ENCODE measurements around the gene ENPP7.

The ENPP7 gene

GRCh38 chr17:79705674-79706073 is 25.1 kb upstream of the ENPP7 start:
- Histone ChIP-seq H3K27ac (ENCODE audit: low read depth, low read length) (no peak overlapping the region), H3K4me1 (ENCODE audit: control insufficient read depth, insufficient read depth, low read length) (no peaks in the 10 kb centered on the region), H3K4me3 (ENCODE audit: low read depth, low read length) (no peak overlapping the region), H3K27me3 (ENCODE audit: control insufficient read depth, insufficient read depth, low read length) (no peaks in the 10 kb centered on the region), H3K36me3 (ENCODE audit: control insufficient read depth, insufficient read depth, low read length) (no peaks in the 10 kb centered on the region), H3K9ac (ENCODE audit: low read depth, low read length) (no peak overlapping the region), H3K9me3 (ENCODE audit: control insufficient read depth, insufficient read depth, low read length) (no peaks in the 10 kb centered on the region)

DNA sequence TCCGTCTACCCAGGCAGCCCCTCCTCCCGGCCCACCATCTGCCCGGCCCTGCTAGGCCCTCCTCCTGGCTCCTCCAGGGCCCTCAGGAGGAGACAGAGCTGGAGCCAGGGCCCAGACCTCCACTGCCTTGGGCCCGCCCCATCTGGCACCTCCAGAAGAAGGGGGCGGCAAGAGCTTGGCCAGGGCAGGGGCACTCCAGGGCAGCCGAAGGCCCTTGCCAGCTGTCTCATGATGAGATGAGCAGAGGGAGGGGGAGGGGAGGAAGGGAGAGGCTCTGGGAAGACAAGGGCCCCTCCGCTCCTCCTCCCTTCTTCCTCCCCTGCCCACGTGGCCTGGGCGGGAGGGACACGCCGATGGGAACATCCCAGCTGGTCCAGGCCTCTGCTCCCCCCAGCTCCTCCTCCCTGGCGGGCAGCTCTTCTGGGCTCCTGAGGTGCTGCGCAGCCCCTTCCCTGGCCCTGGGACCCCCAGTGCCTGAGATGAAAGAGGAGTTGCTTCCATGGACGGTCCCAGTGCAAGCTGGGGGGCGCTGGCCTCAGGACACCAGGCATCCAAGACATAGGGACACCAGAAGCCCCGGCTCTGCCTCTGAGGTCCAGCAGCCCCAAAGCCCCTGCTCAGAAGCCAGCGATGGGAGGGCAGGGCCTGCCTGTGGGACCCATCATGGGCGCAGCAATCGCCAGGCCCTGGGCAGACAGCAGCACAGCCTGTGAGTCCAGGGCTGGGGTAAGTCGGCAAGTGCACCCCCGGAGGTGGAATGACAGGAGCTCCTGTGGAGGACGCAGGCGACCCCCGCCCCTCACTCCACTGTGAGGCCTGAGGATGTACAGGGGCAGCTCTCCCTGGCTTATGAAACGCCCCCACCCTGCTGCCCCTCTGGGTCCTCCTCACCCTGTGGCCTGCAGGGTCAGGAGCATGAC is 23.6 kb upstream of the ENPP7 start:
- Histone ChIP-seq H3K27ac (ENCODE audit: low read depth, low read length) (no peak overlapping the region), H3K4me3 (ENCODE audit: low read depth, low read length) (no peak overlapping the region), H3K27me3 (ENCODE audit: control insufficient read depth, insufficient read depth, low read length) (no peaks in the 10 kb centered on the region), H3K9ac (ENCODE audit: low read depth, low read length) (no peak overlapping the region), H3K36me3 (ENCODE audit: control insufficient read depth, insufficient read depth, low read length) (no peaks in the 10 kb centered on the region), H3K4me1 (ENCODE audit: control insufficient read depth, insufficient read depth, low read length) (no peaks in the 10 kb centered on the region), H3K9me3 (ENCODE audit: control insufficient read depth, insufficient read depth, low read length) (no peaks in the 10 kb centered on the region)

- Histone ChIP-seq H3K27me3 (ENCODE audit: control insufficient read depth, insufficient read depth, low read length) (no peaks in the 10 kb centered on the region), H3K36me3 (ENCODE audit: control insufficient read depth, insufficient read depth, low read length) (no peaks in the 10 kb centered on the region), H3K27ac (ENCODE audit: low read depth, low read length) (no peak overlapping the region), H3K9ac (ENCODE audit: low read depth, low read length) (no peak overlapping the region), H3K9me3 (ENCODE audit: control insufficient read depth, insufficient read depth, low read length) (no peaks in the 10 kb centered on the region), H3K4me1 (ENCODE audit: control insufficient read depth, insufficient read depth, low read length) (no peaks in the 10 kb centered on the region), H3K4me3 (ENCODE audit: low read depth, low read length) (peak overlapping the region; percentile 47; the same call in 1 of the 2 replicates)
Measured at GRCh38 chr17:79707931-79708891, 22.5 kb upstream of the ENPP7 start.

GRCh38 chr17:79711715-79712305 is 18.9 kb upstream of the ENPP7 start:
- Histone ChIP-seq H3K9ac (ENCODE audit: low read depth, low read length) (no peak overlapping the region), H3K36me3 (ENCODE audit: control insufficient read depth, insufficient read depth, low read length) (no peaks in the 10 kb centered on the region), H3K4me3 (ENCODE audit: low read depth, low read length) (no peak overlapping the region), H3K9me3 (ENCODE audit: control insufficient read depth, insufficient read depth, low read length) (no peaks in the 10 kb centered on the region), H3K27me3 (ENCODE audit: control insufficient read depth, insufficient read depth, low read length) (no peaks in the 10 kb centered on the region), H3K4me1 (ENCODE audit: control insufficient read depth, insufficient read depth, low read length) (no peaks in the 10 kb centered on the region), H3K27ac (ENCODE audit: low read depth, low read length) (no peak overlapping the region)

- Histone ChIP-seq H3K4me3 (ENCODE audit: low read depth, low read length) (no peak overlapping the region), H3K36me3 (ENCODE audit: control insufficient read depth, insufficient read depth, low read length) (no peaks in the 10 kb centered on the region), H3K9me3 (ENCODE audit: control insufficient read depth, insufficient read depth, low read length) (no peaks in the 10 kb centered on the region), H3K4me1 (ENCODE audit: control insufficient read depth, insufficient read depth, low read length) (no peaks in the 10 kb centered on the region), H3K27me3 (ENCODE audit: control insufficient read depth, insufficient read depth, low read length) (no peaks in the 10 kb centered on the region), H3K9ac (ENCODE audit: low read depth, low read length) (no peak overlapping the region), H3K27ac (ENCODE audit: low read depth, low read length) (no peak overlapping the region)
Measured at GRCh38 chr17:79713391-79713790, 17.4 kb upstream of the ENPP7 start.

GRCh38 chr17:79714176-79715097 is 16.3 kb upstream of the ENPP7 start:
- H3K9ac ChIP-seq (ENCODE audit: low read depth, low read length), result no peak overlapping the region
- H3K4me1 ChIP-seq (ENCODE audit: control insufficient read depth, insufficient read depth, low read length), result no peaks in the 10 kb centered on the region
- H3K36me3 ChIP-seq (ENCODE audit: control insufficient read depth, insufficient read depth, low read length), result no peaks in the 10 kb centered on the region
- no peaks in the 10 kb centered on the region for H3K9me3 ChIP-seq (ENCODE audit: control insufficient read depth, insufficient read depth, low read length)
- no peak overlapping the region for H3K4me3 ChIP-seq (ENCODE audit: low read depth, low read length)
- H3K27me3 ChIP-seq (ENCODE audit: control insufficient read depth, insufficient read depth, low read length), result no peaks in the 10 kb centered on the region
- no peak overlapping the region for H3K27ac ChIP-seq (ENCODE audit: low read depth, low read length)

GRCh38 chr17:79715098-79715942 is 15.4 kb upstream of the ENPP7 start:
- no peaks in the 10 kb centered on the region for H3K36me3 ChIP-seq (ENCODE audit: control insufficient read depth, insufficient read depth, low read length)
- no peak overlapping the region for H3K27ac ChIP-seq (ENCODE audit: low read depth, low read length)
- no peak overlapping the region for H3K9ac ChIP-seq (ENCODE audit: low read depth, low read length)
- no peak overlapping the region for H3K4me3 ChIP-seq (ENCODE audit: low read depth, low read length)
- no peaks in the 10 kb centered on the region for H3K9me3 ChIP-seq (ENCODE audit: control insufficient read depth, insufficient read depth, low read length)
- H3K27me3 ChIP-seq (ENCODE audit: control insufficient read depth, insufficient read depth, low read length), result no peaks in the 10 kb centered on the region
- H3K4me1 ChIP-seq (ENCODE audit: control insufficient read depth, insufficient read depth, low read length), result no peaks in the 10 kb centered on the region

- no peaks in the 10 kb centered on the region for H3K36me3 ChIP-seq (ENCODE audit: control insufficient read depth, insufficient read depth, low read length)
- no peaks in the 10 kb centered on the region for H3K4me1 ChIP-seq (ENCODE audit: control insufficient read depth, insufficient read depth, low read length)
- no peak overlapping the region for H3K9ac ChIP-seq (ENCODE audit: low read depth, low read length)
- no peak overlapping the region for H3K27ac ChIP-seq (ENCODE audit: low read depth, low read length)
- H3K4me3 ChIP-seq (ENCODE audit: low read depth, low read length), result no peak overlapping the region
- no peaks in the 10 kb centered on the region for H3K27me3 ChIP-seq (ENCODE audit: control insufficient read depth, insufficient read depth, low read length)
- H3K9me3 ChIP-seq (ENCODE audit: control insufficient read depth, insufficient read depth, low read length), result no peaks in the 10 kb centered on the region
Measured at GRCh38 chr17:79715943-79716797, 14.6 kb upstream of the ENPP7 start.

DNA sequence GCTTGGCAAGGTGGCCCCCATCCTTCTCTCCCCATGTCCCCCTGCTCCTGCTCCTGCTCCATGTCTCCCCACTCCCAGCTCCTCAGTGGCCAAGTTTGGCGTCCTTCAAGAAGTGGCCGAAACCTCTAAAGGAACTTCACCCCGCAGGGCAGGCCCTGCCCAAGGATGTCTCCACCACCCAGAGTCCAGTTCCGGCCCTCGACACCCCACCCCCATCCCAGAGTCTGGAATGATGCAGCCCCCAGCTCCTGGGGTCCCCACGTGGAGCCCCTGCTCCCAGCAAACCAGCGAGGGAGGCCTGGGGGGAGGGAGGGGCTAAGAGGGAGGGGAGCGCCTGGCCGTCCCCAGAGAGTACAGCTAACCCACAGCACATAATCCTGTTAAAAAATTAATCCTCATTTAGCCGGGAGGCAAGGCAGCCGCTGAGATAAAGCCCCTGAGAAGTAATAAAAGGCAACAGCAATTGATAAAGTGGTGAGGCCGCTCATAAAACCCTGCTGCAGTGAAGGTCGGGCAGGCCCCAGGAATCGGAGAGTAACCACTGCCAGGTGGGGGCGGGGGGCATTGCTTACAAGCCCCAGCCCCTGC is 9.9 kb upstream of the ENPP7 start:
- Histone ChIP-seq H3K27ac (ENCODE audit: low read depth, low read length) (no peak overlapping the region), H3K36me3 (ENCODE audit: control insufficient read depth, insufficient read depth, low read length) (no peaks in the 10 kb centered on the region), H3K9me3 (ENCODE audit: control insufficient read depth, insufficient read depth, low read length) (no peaks in the 10 kb centered on the region), H3K4me3 (ENCODE audit: low read depth, low read length) (no peak overlapping the region), H3K27me3 (ENCODE audit: control insufficient read depth, insufficient read depth, low read length) (no peaks in the 10 kb centered on the region), H3K4me1 (ENCODE audit: control insufficient read depth, insufficient read depth, low read length) (no peaks in the 10 kb centered on the region), H3K9ac (ENCODE audit: low read depth, low read length) (no peak overlapping the region)
